Brain microvascular endothelial cell (primary cell): Measurements from ENCODE around the gene COL1A1.
A peak's percentile ranks its signal among the peaks of the same experiment; 100 is the strongest.

Source experiments
- DNase-seq: peaks from one replicate; pipeline ENCODE4 v3.0.0-alpha.2; 2020
- H3K27ac ChIP-seq: fragments of 250-450 bp; sonication (Bioruptor Pico); 2 replicates; pipeline ENCODE4 v1.5.1; 2020; ENCODE audit warnings: mild to moderate bottlenecking, moderate library complexity
- H3K27me3 ChIP-seq: fragments of 250-450 bp; sonication (Bioruptor Pico); replicated peaks from 2 replicates; pipeline ENCODE4 v1.5.1; 2020; ENCODE audit warnings: mild to moderate bottlenecking
- H3K36me3 ChIP-seq: fragments of 250-450 bp; sonication (Bioruptor Pico); replicated peaks from 2 replicates; pipeline ENCODE4 v1.5.1; 2020; ENCODE audit warnings: mild to moderate bottlenecking
- H3K4me3 ChIP-seq: 2 replicates; pipeline ENCODE4 v1.5.1; 2011; ENCODE audit warnings: low read depth, mild to moderate bottlenecking, control low read depth, low read length, moderate library complexity
- CTCF ChIP-seq: IDR thresholded peaks from 2 replicates; pipeline ENCODE4 v1.5.1; 2011; ENCODE audit warnings: low read depth, mild to moderate bottlenecking, moderate library complexity, low read length, control low read depth, inconsistent platforms; ENCODE audit errors: missing control alignments
- in situ Hi-C: cut with HindIII; loops from 2 replicates; pipeline ENCODE4 v1.10.0; 2017; ENCODE audit warnings: low sequenced_read_pairs, low pct_ligation_motif_present

The COL1A1 gene

GRCh38 chr17:50184064-50184463 is 17.4 kb downstream of the COL1A1 start:
- no peak for DNase-seq
- in situ Hi-C loops, result no loop called here
- H3K27ac ChIP-seq, result peak overlapping the region; percentile 49
- peak; percentile 41 for TF ChIP-seq CTCF
- H3K27me3 ChIP-seq, result no peaks in the 10 kb centered on the region
- H3K36me3 ChIP-seq, result peaks cover 68% of the 10 kb centered on the region
- no peak overlapping the region for H3K4me3 ChIP-seq

GRCh38 chr17:50183421-50183994 is 17.9 kb downstream of the COL1A1 start:
- H3K36me3 ChIP-seq, result peaks cover 63% of the 10 kb centered on the region
- no peak for TF ChIP-seq CTCF
- no peak for DNase-seq
- no peak overlapping the region for H3K4me3 ChIP-seq
- in situ Hi-C loops, result no loop called here
- peak overlapping the region; percentile 49 for H3K27ac ChIP-seq
- no peaks in the 10 kb centered on the region for H3K27me3 ChIP-seq

DNA sequence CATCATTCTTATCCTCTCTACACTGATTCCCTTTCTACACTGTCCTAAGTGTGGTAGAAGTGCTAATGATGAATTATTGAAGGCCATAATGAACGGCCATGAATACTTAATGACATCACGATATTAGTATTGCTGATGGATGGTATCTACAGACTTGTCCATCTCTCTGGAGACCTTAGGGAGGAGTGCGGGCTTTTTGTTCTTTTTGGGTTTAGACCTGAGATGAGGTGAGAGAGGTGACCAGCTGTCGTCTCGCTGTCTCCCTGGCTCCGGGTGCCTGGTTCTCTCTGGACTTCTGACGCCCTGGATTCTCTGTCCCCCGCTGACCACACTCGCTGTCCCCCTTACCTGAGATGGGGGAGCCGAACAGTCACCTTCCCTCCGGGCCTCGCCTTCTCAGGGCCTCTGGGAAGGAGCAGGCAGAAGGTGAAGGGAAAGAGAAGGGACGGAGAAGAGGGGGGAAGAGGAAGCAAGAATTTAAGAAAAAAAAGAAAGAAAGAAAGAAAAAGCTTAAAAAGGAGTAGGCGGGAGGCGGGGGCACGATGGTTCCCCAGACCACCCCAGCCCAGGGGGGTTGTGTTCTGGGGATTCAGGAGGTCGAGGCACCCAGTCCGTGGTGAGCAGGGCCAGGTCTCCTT is 18.5 kb downstream of the COL1A1 start:
- Histone ChIP-seq H3K36me3 (peaks cover 57% of the 10 kb centered on the region), H3K4me3 (no peak overlapping the region), H3K27me3 (no peaks in the 10 kb centered on the region), H3K27ac (peak overlapping the region; percentile 49)
- in situ Hi-C loops, result no loop called here
- no peak for TF ChIP-seq CTCF
- DNase-seq, result no peak

DNA sequence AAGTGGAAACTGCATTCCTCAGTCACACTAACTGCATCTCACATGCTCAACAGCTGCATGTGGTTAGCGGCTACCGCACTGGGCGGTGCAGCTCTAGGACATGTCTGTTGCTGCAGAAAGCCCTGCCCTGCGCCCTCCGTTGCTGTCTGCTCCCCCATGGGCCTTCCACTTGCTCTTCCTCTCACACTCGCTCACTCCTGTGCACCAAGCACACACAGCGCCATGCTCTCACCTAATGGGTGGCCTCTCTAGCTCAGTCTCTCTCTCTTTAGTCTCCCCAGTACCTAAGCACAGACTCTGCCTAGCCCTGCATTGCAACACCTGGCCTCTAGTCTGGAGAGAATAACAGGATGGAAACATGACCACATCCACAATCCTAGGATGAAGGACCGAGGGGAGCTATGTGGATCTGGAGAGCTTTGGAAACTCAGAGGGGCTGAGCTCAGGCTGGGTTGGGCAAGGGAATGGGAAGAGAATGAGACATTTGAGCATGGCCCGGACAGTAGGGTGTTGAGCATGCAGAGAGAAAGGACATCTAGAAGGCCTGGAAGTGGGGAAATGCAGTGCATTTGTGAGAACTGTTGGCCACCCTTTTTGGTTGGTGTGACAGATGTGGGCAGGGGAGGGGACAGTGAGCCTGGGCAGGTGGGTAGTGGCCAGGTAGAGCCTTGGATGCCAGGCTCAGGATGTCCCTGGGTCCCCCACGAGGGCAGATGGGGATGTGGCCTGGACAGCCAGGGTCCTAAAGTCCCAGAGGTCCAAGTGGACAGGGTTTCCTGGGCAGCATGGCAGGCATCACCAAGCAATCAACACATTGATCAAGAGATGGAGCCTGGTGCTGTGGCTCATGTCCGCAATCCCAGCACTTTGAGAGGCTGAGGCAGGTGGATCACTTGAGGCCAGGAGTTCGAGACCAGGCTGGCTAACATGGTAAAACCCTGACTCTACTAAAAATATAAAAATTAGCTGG is 19.6 kb downstream of the COL1A1 start:
- Histone ChIP-seq H3K4me3 (no peak overlapping the region), H3K27me3 (no peaks in the 10 kb centered on the region), H3K27ac (peak overlapping the region; percentile 49), H3K36me3 (peaks cover 46% of the 10 kb centered on the region)
- DNase-seq, result no peak
- in situ Hi-C loops, result no loop called here
- TF ChIP-seq CTCF, result peak; percentile 33

DNA sequence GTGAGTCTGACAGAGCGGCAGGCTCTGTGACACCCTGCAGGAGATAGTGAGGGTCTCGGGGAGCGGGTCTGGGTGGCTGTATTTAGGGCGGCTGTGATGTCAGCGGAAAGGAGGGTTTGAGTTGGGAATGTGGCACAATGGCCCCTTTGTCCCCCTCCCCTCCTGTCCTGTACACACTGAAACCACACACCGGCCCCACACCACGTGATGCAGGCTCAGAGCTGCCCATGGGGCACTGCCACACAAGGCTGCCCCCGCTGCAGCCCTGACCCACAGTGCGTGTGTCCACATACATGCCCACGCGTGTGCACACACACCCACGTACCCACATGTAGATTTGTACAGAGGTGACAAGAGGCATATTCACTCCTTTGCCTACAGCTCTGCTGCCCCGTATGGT is 20.3 kb downstream of the COL1A1 start:
- Histone ChIP-seq H3K36me3 (peaks cover 39% of the 10 kb centered on the region), H3K27me3 (no peaks in the 10 kb centered on the region), H3K4me3 (no peak overlapping the region), H3K27ac (peak overlapping the region; percentile 49)
- no peak for DNase-seq
- no peak for TF ChIP-seq CTCF
- in situ Hi-C loops, result no loop called here
